HG03439 (cell line): Measurements from ENCODE around the gene DCN.
"Not testable (repeated sequence)": the region's sequence is repeated elsewhere in the genome, so short reads cannot be mapped to it uniquely, and the experiment has no call there.

Experiments
- ATAC-seq: cut with Tn5 transposase; IDR thresholded peaks from one replicate; pipeline ENCODE4 v1.9.1; 2021; ENCODE audit warnings: mild to moderate bottlenecking, moderate library complexity; ENCODE audit not compliant: unreplicated experiment

Gene DCN, protein sequence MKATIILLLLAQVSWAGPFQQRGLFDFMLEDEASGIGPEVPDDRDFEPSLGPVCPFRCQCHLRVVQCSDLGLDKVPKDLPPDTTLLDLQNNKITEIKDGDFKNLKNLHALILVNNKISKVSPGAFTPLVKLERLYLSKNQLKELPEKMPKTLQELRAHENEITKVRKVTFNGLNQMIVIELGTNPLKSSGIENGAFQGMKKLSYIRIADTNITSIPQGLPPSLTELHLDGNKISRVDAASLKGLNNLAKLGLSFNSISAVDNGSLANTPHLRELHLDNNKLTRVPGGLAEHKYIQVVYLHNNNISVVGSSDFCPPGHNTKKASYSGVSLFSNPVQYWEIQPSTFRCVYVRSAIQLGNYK

DNA sequence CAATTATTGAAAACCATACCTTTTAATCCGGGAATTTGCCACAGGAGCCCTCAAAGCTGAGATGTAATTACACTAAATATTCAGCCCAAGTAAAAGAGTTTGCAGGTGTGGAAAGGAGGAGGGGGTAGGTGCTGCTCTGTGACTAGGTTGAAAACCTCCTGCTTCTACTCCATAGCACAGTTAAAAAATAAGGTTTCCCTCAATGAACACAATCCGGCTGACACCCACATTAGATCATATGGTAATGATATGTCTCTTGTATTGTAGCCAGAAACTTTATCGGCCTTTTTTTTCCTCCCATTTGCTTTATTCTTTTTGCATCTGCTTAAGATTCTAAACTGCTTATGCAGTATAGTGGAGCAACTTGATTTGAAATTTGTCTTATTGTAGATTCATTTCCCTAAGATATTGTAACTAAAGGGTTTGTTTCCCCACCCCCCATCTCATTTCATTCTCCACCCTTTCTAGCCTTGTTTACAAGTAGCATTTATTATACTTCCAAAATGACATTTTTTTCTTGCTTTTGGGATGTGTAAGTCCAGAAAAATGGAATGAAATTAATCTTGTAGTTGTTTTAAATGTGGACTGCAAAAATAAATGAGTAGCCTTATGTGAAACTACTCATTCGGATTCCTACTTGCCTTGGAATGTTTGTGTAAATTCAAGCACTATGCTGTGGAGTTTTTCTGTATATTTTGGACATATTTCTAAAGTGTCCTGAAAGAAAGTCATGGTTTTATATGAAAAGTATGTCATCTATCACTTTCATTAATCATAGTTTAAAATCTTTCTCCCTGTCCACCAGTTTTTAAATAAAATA, at the start of gene DCN:
Gene DCN (minus strand): TSS at position 182 of the 820 bp plus-strand sequence. CDS start 4,265 bp downstream, outside the sequence.
- no peak for ATAC-seq

DNA sequence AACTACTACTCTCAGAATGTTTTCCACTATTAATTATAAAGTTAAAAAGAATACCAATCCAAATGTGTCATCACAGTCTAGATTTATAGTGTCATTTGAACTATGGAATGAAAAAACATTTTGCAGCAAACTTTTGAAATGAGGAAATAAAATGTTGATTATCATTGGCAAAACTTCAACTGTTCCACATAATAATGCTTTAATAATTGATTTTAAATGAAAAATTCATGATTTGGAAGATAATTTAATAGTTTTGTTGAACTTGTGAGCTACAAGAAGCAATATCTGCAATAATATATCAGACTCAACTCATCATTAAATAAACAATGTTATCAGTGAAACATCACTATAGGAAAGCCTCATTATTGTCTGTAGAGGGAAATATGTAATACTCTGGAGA, 48.2 kb upstream of the DCN start:
- ATAC-seq = no peak

DNA sequence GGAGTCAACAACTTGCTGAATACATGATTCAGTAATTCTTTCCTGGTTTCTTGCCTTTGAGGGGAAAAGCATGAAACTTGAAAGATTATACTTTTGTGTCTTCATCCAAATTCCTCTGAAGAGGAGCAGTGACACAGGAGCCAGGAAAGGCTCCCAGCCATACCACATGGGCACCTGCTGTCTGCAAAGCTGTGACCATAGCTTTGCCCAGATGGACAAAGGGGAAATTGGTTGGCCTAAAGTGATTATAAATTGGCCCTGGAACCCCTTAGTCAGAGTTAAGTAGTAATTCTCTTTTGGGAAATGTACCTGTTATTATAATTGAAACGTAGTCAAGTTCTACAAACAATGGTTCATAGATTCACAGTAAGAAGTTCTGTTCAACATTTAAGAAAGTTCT, 44.3 kb upstream of the DCN start:
- no peak for ATAC-seq

DNA sequence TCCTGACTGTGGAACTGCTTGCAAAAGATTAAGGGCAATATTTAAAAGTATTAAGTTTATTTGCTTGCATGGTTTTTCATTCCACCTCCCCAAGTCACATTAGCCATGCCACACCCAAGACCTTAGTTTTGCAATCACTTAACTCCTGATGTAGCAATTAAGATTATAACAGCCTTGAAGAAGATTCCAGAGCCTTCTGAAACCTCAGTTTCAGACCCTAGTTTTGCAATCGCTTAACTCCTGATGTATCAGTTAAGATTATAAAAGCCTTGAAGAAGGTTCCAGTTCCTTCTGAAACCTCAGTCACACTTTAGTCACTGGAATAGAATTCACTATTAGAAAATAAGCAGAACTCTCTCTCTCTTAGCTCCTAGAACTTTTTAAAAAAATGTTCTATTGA, 42.7 kb upstream of the DCN start:
- no peak for ATAC-seq

DNA sequence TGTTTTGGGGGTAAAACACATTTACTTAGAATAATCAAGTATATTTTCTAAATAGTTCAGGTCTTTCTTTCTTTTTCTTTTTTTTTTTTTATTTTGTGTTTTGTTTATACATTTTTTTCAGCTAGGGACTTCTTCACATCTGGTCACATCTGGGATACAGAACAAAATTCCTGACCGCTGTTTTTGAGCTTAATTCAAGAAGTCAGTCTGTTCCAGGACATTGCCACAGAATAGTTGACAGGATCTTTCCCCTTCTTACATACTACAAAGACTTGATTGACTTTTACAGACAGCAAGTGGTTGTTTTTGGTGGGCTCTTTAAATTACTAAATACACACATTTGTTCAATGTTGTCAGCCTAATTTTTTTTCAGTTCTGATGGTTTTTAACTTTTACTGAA, 41.8 kb upstream of the DCN start:
- ATAC-seq = no peak

DNA sequence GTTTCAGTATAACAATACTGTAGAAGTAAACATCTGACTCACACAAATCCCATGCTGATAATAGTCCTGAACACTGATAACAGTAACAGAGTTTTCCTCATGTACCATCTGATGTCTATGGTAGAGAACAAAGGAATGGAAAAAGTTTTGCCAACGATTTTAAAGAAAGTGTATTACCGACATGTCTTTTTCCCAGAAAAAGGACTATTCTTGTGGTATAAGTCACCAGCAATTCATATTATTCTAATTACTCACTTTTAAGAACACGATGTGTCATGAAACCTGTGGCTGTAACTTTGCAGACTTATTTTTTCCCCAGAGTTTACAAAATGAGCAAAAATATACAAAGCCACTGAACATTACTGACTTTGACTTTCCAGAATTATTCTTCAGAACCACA, 40.1 kb upstream of the DCN start:
- ATAC-seq = no peak

DNA sequence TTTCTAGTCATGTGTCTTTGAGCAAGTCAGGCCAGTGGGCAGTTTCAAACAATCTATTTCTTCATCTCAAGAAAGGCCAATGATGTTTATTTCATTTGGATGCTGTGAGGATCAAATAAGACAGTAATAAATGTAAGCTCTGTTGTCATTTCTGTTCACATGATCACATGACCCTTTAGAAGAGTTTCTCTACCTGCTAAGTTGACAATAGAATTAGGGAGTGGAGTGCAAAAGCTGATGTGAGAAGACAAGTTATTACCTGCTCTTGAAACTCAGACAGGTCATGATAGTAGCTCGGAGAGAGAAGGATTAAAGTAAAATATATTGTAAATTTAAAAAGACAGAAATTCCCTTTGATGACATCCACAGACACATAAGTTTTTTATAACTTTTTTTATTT, 37.3 kb upstream of the DCN start:
- ATAC-seq = no peak

DNA sequence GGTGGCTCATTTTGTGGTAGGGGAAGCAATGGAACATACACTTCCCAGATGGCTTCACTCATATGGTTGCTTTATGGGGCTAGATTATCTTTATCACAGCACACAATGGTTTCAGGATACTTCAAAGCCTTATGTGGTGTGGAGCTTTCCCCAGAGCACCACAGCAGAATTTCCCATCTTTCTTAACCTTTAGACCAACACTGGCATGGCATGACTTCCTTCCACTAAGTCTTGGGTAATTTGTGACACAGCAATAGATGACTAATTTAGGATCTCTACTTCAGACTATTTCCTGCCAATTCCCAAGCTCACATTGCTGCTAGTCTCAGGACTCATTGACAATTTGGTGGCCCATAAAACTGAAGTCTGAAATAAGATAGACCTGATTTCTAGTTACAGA, 36.9 kb upstream of the DCN start:
- no peak for ATAC-seq

DNA sequence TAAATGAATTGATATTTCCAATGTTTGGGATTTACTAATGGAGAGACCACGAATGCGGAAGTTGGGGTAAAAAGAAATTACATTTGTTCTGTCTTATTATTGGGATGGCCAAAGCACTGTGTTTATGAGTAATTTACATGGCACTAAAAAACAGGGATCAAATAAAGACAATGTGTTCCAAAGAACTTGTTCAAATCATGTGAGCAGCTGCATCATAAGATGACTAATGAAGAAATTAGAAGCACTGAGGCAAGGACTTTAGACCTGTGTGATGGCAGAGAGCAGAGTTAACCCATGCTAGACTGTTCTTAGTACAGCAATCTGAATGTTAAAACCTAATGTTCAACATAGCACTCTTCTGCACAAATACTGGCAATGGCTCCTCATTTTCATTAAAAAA, 34.3 kb upstream of the DCN start:
- no peak for ATAC-seq

DNA sequence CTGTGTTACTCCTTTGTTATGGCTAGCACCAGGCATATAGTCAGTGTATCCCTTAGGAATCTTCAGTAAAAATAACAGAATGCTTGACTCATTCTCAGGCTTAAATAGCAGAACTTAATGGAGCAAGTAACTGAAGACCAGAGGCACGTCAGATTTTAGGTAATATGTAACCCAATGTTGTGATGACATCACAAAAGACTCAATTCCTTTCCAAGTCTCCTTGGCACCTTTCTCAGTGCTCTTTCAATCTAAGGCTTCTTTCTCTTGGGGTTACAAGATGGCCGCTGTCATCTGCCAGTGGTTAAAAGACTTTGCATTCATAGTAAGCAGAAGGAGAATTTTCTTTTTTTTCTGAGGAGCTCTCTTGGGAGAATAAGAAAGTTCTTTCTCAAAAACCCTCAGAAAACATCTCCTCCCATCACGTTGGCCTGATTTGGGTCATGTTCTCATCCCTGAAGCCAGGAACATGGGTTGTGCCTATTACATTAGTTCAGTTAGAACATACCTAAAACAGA, 33.4 kb upstream of the DCN start:
- no peak for ATAC-seq

DNA sequence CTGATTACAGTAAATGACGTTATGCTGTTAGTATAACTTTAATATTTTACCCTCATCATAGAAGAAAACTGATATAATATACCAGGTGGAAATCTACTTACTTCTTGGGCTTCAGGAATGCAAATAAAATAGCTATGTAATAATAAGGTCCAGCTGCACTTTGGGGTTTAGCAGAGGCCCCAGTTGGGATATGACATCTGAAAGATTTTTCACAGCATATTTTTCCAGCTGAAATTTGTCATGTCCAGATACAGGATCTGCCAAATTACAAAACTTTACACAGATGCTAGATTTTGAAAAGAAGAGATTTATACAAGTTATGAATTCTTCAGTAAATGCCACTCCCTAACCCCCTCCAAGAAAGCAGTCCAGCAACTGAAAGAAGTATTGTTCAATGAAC, 29.2 kb upstream of the DCN start:
- no peak for ATAC-seq

DNA sequence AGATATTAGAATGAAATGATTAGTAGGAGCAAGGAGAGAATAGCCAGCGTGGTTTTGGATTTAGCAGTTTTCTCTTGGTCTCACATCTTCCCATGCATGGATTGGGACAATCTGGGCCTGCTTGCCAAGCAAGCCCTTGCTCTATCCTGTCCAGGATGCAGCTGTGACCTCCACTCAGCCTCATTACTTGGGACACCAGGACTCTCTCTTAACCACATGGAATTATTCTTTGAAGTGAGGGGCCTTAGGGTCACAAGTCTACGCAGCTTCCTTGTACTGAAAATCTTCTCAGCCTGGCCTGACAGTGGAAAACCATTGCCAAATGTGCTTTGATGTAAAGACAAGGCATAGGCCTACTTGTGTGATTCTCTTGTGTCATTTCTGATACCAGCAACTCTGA, 28.0 kb upstream of the DCN start:
- ATAC-seq = no peak

DNA sequence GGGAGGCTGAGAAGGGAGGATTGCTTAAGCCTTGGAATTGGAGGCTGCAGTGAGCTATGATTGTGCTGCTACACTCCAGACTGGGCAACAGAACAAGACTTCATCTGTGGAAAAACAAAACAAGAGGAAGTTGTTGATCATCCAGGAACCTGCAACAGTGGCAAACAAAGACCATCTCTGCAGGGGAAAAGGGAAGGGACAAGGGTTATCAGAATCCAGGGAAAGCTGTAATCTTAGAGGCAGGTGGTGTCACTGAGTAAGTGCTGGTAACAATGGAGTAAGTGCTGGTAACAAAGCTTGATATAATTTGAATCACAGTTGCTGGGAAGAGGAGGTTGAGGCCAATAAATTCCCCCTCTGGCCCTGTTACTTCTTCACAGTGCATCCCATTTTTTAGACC, 27.5 kb upstream of the DCN start:
- ATAC-seq = no peak

DNA sequence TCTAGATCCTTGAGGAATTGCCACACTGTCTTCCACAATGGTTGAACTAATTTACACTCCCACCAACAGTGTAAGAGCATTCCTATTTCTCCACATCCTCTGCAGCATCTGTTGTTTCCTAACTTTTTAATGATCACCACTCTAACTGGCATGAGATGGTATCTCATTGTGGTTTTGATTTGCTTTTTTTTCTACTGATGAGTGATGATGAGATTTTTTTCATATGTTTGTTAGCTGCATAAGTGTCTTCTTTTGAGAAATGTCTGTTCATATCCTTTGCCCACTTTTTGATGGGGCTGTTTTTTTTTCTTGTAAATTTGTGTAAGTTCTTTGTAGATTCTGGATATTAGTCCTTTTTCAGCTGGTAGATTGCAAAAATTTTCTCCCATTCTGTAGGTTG, 24.7 kb upstream of the DCN start:
- not testable (repeated sequence) for ATAC-seq

DNA sequence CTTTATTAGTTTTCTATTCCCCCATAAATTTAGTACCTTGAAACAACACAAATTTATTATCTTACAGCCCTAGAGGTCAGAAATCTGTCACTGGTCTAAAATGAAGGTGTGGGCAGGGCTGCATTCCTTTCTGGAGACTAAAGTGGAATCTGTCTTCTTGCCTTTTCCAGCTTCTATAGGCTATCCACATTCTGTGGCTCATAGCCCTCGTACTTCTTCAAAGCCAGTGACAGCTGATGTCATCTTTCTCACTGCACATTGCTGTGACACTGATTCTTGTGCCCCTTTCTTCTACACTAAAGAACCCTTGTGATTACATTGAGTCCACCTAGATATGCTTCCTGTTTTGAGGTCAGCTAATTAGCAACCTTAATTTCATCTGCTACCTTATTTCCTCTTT, 23.2 kb upstream of the DCN start:
- ATAC-seq = no peak

DNA sequence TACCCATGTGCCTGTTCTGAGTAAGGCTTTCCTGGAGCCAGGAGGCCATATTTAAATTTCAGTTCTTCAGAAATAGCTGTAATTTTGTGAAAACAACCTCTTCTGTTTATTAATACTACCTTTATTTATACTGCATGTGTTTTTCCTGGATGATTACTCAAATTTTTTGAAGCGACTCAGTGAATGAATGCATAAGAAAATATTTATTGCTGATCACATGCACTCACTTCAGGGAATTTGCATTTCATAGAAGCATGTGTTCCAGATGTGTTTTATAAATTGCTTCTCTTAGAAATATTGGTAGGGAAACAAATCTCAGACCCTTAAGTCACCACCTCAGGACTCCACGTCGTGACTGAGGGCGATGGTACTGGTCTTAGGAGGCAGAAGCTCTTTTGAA, 21.8 kb upstream of the DCN start:
- ATAC-seq = no peak

DNA sequence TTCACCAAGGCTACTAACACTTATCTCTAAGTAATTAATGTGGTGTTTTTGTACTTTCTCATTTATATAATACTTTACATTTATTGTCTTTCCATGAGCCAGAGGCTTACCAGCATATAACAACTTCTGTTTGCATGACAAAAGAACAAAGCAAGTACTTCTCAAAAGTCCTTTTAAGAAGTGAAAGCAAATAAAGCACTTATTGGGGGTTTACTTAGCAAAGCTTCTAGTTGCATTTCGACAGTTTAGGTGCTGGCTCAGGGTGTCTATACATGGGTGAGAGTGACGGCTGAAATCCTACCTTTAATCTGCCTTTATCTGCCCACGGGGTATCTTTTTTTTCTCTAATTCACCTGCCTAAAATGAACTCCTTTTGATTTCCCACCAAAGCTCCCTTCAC, 21.0 kb upstream of the DCN start:
- no peak for ATAC-seq

DNA sequence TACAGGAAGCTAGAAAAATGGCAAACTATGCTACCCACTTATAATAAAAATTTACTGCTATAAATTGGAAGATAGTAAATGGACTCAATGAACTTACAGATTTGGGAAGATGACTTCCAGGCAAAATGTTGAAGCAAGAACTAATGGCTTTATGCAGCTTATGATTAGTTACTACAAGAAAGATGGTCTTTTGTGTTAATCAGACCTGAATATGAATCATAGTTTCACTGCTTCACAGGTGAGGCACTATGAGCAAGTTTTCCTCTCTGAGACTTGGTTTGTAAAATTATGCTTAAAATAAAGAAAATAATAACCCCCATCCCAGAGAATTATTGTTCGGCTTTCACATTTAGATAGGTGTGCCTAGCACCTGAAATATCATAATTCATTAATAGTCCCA, 19.8 kb upstream of the DCN start:
- ATAC-seq = no peak

DNA sequence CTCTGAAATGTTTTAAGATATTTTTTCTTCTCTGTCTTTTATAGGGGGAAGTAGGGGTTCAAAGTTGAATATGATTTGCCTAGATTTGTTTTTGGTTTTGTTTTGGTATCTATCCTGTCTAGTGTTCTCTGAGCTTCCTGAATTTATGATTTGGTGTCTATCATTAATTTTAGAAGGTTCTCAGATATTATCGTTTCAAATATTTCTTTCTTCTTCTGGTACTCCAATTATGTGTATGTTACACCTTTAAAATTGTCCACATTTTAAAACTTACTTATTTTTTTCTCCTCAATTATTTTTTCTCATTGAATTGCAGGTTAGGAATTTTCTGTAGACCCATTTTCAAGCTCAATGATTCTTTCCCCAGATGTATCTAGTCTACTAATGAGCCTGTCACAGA, 13.8 kb upstream of the DCN start:
- ATAC-seq = no peak

DNA sequence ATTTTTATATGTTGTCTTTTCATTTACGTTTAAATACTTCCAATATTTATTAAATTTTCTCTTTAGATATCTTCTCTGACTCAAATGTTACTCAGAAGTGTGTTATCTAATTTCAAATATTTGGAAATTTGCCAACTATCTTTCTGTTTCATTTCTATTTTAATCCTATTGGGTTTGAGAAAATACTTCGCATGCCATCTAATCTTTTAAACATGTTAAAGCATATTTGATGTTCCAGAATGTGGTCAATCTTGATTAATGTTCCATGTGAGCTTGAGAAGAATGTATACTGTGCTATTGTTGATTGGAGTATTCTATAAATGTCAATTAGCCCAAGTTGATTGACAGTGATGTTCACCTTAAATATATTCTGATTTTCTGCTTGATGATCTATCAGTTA, 11.9 kb upstream of the DCN start:
- no peak for ATAC-seq

DNA sequence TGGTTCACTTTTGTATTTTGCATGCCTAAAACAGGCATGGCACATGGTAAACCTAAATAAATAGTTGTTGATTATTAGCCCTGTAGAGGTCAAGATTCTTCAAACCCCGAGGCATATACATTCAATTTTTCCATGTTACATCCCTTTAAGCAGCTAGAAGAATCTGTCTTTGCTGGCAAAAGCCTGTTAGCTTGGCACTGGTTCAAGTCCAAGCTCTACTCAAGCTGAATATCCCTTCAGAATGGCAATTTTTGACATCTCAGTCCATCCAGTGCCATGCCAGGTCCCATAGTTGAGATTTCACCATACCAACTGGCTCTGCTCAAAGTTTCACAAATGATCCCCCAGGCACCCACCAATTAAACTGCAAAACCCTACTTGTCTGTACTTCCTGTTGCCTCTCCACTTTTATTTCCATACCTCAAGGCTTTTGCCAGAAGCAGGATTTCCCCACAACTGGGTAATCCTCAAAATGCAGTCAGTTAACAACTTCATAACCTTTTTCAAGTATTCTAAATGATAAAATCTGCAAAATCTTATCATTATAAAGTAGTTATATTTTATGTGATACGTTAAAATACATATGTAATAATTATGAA, 9.0 kb upstream of the DCN start:
- ATAC-seq = no peak

DNA sequence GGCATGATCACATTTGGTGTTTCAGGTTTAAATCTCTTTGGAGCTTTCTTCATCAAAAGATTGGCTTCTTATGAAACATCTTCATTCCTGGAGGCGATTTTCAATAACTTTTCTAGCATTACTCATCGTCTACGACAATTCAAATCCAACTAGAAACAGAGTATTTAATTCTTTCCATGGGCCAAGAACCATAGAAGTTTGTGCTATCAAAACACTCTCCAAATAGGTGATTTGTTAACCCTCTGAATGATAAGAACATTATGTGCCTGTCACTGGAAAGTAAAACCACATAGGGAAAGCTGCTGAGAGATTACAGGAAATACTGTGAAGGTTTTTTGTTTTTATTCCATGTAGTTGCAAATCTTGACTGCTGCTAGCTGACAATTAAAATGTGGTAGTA, 6.9 kb upstream of the DCN start:
- no peak for ATAC-seq
